C4-2B (cell line): ENCODE data around the gene UACA.

ENCODE experiments used
- H3K27ac ChIP-seq: fragments of 450-650 bp; 2 replicates; pipeline ENCODE4 v1.5.1; 2017
- CTCF ChIP-seq: fragments of 450-650 bp; conservative IDR thresholded peaks from 2 replicates; pipeline ENCODE4 v1.5.1; 2017; ENCODE audit warnings: mild to moderate bottlenecking
- ZFX ChIP-seq: fragments of 450-650 bp; IDR thresholded peaks from 2 replicates; pipeline ENCODE4 v1.6.1; 2017

Gene UACA

GRCh38 chr15:70792171-70792573 lies 28.8 kb upstream of the UACA start:
- TF ChIP-seq CTCF (no peak), ZFX (no peak)
- no peak overlapping the region for H3K27ac ChIP-seq

- no peak overlapping the region for H3K27ac ChIP-seq
- TF ChIP-seq ZFX (no peak), CTCF (no peak)
Observed at GRCh38 chr15:70791259-70791658, 27.9 kb upstream of the UACA start.

GRCh38 chr15:70789213-70789612 lies 25.9 kb upstream of the UACA start:
- no peak overlapping the region for H3K27ac ChIP-seq
- TF ChIP-seq CTCF, result no peak

- H3K27ac ChIP-seq, result no peak overlapping the region
- TF ChIP-seq CTCF (no peak), ZFX (no peak)
Observed at GRCh38 chr15:70788114-70789049, 25.0 kb upstream of the UACA start.

GRCh38 chr15:70786996-70787395 lies 23.6 kb upstream of the UACA start:
- H3K27ac ChIP-seq, result no peak overlapping the region
- TF ChIP-seq ZFX (no peak), CTCF (no peak)

GRCh38 chr15:70783610-70784022 lies 20.3 kb upstream of the UACA start:
- TF ChIP-seq ZFX, result no peak
- TF ChIP-seq CTCF, result no peak
- no peak overlapping the region for H3K27ac ChIP-seq

GRCh38 chr15:70783041-70783440 lies 19.7 kb upstream of the UACA start:
- no peak overlapping the region for H3K27ac ChIP-seq
- TF ChIP-seq CTCF, result no peak
- TF ChIP-seq ZFX, result no peak
